B cell (primary cell): ENCODE data around the gene MCAM. TPM values are rescaled to one million over a fixed set of nuclear protein-coding genes. Genes with fewer than 3 reads are reported as not detected.

ENCODE experiments used
- ATAC-seq: fragments of 200-7000 bp; cut with Tn5 transposase; one replicate; pipeline ENCODE4 v1.10.0; 2021; ENCODE audit warnings: low read depth, mild to moderate bottlenecking, moderate number of reproducible peaks, moderate library complexity
- CTCF ChIA-PET: fragments of 350-600 bp; sonication (Branson Sonifier 250); formaldehyde crosslinking; loops from one replicate; lab custom pipeline; 2021; ENCODE audit warnings: antibody characterized with exemption, inconsistent platforms; lab: Charles Lee
- POLR2A ChIA-PET: fragments of 350-600 bp; sonication (Branson Sonifier 250); formaldehyde crosslinking; loops from one replicate; lab custom pipeline; 2021; ENCODE audit warnings: antibody characterized with exemption; lab: Charles Lee
- DNase-seq: peaks from one replicate; pipeline ENCODE4 v3.0.0; 2013
- H2AFZ ChIP-seq: 2 replicates; pipeline ENCODE4 v1.6.1; 2012; ENCODE audit warnings: mild to moderate bottlenecking, low read depth, low read length; ENCODE audit not compliant: insufficient read depth, poor library complexity, severe bottlenecking
- H3K27ac ChIP-seq, 2 donors: 1 replicate in 1 of 2; 2 replicates in 1 of 2; pipeline ENCODE4 v1.5.1; 2012 to 2013; ENCODE audit warnings: low read length in 2 of 2, mild to moderate bottlenecking in 2 of 2, moderate library complexity in 1 of 2
- H3K27me3 ChIP-seq, 4 experiments: fragments of 200-600 bp in 1 of 4; sonication (generic) in 1 of 4; replicated peaks in 1 of 4; 1 replicate in 2 of 4; 2 replicates in 2 of 4; pipeline versions ENCODE4 v1.6.1 to v1.7.0; 2013 to 2016; ENCODE audit warnings: low read length in 3 of 4, mild to moderate bottlenecking in 2 of 4, mixed read lengths in 1 of 4, moderate library complexity in 1 of 4; ENCODE audit not compliant: insufficient read depth in 4 of 4, control insufficient read depth in 3 of 4; ENCODE audit errors: control extremely low read depth in 1 of 4
- H3K36me3 ChIP-seq, 2 experiments: replicated peaks in 1 of 2; 1 replicate in 1 of 2; 2 replicates in 1 of 2; pipeline versions ENCODE4 v1.6.1 to v1.7.1; 2013; ENCODE audit warnings: low read length in 1 of 2; ENCODE audit not compliant: insufficient read depth in 2 of 2, control insufficient read depth in 1 of 2; ENCODE audit errors: control extremely low read depth in 1 of 2, extremely low read depth in 1 of 2
- H3K4me1 ChIP-seq, 2 donors: fragments of 200-600 bp in 1 of 2; sonication (generic) in 1 of 2; 1 replicate in 1 of 2; 2 replicates in 1 of 2; pipeline versions ENCODE4 v1.5.1 to v1.6.1; 2013 to 2017; ENCODE audit warnings: low read length in 2 of 2; ENCODE audit not compliant: control insufficient read depth in 2 of 2, insufficient read depth in 2 of 2
- H3K4me2 ChIP-seq: replicated peaks from 2 replicates; pipeline ENCODE3; 2012; ENCODE audit warnings: mild to moderate bottlenecking, low read depth, low read length; ENCODE audit not compliant: poor library complexity, severe bottlenecking
- H3K4me3 ChIP-seq, 5 experiments: fragments of 200-600 bp in 1 of 5; sonication (generic) in 1 of 5; 1 replicate in 3 of 5; 2 replicates in 2 of 5; pipeline versions ENCODE4 v1.5.1 to v1.7.0; 2011 to 2016; ENCODE audit warnings: low read length in 4 of 5, mild to moderate bottlenecking in 4 of 5, low read depth in 2 of 5, control low read depth in 1 of 5, moderate library complexity in 1 of 5; ENCODE audit not compliant: insufficient read depth in 1 of 5; ENCODE audit errors: control extremely low read depth in 1 of 5, extremely low read depth in 1 of 5
- H3K79me2 ChIP-seq: fragments of 200-600 bp; sonication (generic); one replicate; pipeline ENCODE4 v1.6.0; 2016; ENCODE audit warnings: low read length; ENCODE audit not compliant: control insufficient read depth, insufficient read depth
- H3K9ac ChIP-seq: fragments of 200-600 bp; sonication (generic); 2 replicates; pipeline ENCODE4 v1.6.1; 2017; ENCODE audit warnings: mild to moderate bottlenecking, low read length, moderate library complexity
- H3K9me3 ChIP-seq, 3 donors: one replicate each; pipeline versions ENCODE4 v1.6.1 to v1.7.1; 2013; ENCODE audit warnings: low read length in 2 of 3; ENCODE audit not compliant: control insufficient read depth in 2 of 3, insufficient read depth in 1 of 3; ENCODE audit errors: control extremely low read depth in 1 of 3
- H4K20me1 ChIP-seq: 2 replicates; pipeline ENCODE4 v1.6.0; 2012; ENCODE audit warnings: mild to moderate bottlenecking, low read length; ENCODE audit not compliant: insufficient read depth, control insufficient read depth, poor library complexity, severe bottlenecking
- H3K27ac Mint-ChIP-seq: one replicate; pipeline ENCODE4 v1.8.0; 2021; ENCODE audit warnings: mixed read lengths
- H3K27me3 Mint-ChIP-seq: one replicate; pipeline ENCODE4 v1.8.0; 2021; ENCODE audit warnings: mixed read lengths
- H3K4me1 Mint-ChIP-seq: one replicate; pipeline ENCODE4 v1.8.0; 2021; ENCODE audit warnings: mixed read lengths
- H3K4me3 Mint-ChIP-seq: one replicate; pipeline ENCODE4 v1.8.0; 2021; ENCODE audit warnings: mixed read lengths
- H3K9me3 Mint-ChIP-seq: one replicate; pipeline ENCODE4 v1.8.0; 2022; ENCODE audit warnings: mixed read lengths; ENCODE audit not compliant: insufficient read depth
- EZH2 ChIP-seq: IDR thresholded peaks from 2 replicates; pipeline ENCODE4 v1.6.1; 2012; ENCODE audit warnings: borderline replicate concordance, low read depth, mild to moderate bottlenecking, moderate library complexity, low read length; ENCODE audit not compliant: insufficient read depth, poor library complexity, severe bottlenecking
- WGBS: methylation state at CpG from one replicate; pipeline ENCODE4 v1.1.5; 2013; ENCODE audit warnings: missing lambda C conversion rate; ENCODE audit not compliant: insufficient coverage; 5-methylcytosine and 5-hydroxymethylcytosine counted together
- intact Hi-C: fragments of 100-400 bp; cut with micrococcal nuclease; formaldehyde crosslinking; loops from one replicate; pipeline ENCODE4 v1.10.0; 2022
- polyA plus RNA-seq: library from polyadenylated mRNA; depleted of rRNA; stranded (reverse); fragments of >200 nt; gene quantifications from 2 replicates; pipeline ENCODE4 v1.2.3, GENCODE V29; 2012
- total RNA-seq, 2 donors: library from RNA; stranded (reverse); fragments of 120-200 nt in 1 of 2; gene quantifications; 1 replicate in 1 of 2; 2 replicates in 1 of 2; pipeline versions ENCODE4 v1.2.3 to v1.2.4, GENCODE V29; 2013 to 2022
- TF ChIP-seq, protein P1 (sequence below): fragments of 200-600 bp; IDR thresholded peaks from one replicate; pipeline ENCODE4 v1.8.0; 2022; ENCODE audit warnings: antibody characterized with exemption, mild to moderate bottlenecking

Gene MCAM
- total and polyA plus RNA-seq, 2 donors (not counting 1 experiment from before 2014, with no cell fraction given): 0.42 to 1.1 TPM

- no peaks in the 10 kb centered on the region for H3K79me2 ChIP-seq
- H2AFZ ChIP-seq: no peak overlapping the region
- H3K4me2 ChIP-seq: peak overlapping the region; percentile 83
- ChIA-PET CTCF (interaction anchor here (1.2 to 3.5 kb wide), 2 partner anchors 8 to 112 kb away, joined by 3 to 16 read pairs; partner anchors contain the start of gene CBL), POLR2A (no interaction called here)
- H3K9me3 ChIP-seq: peaks cover 0 to 9% (median 0%) of the 10 kb centered on the region in 3 donors
- no peaks in the 10 kb centered on the region for H3K9me3 Mint-ChIP-seq
- H3K36me3 ChIP-seq: no peaks in the 10 kb centered on the region
- H3K9ac ChIP-seq: no peak overlapping the region
- H3K4me3 ChIP-seq: no peak overlapping the region
- peaks cover 35 to 54% of the 10 kb centered on the region in 2 donors for H3K4me1 ChIP-seq
- no peak overlapping the region for H3K27ac Mint-ChIP-seq
- no peak for DNase-seq
- no peaks in the 10 kb centered on the region for H4K20me1 ChIP-seq
- peak overlapping the region; percentile 50 for H3K4me3 Mint-ChIP-seq
- no peak overlapping the region for H3K27ac ChIP-seq
- peaks cover 0 to 61% (median 22%) of the 10 kb centered on the region in 4 experiments for H3K27me3 ChIP-seq
- intact Hi-C loops: no loop called here
- peaks cover 13% of the 10 kb centered on the region for H3K27me3 Mint-ChIP-seq
- TF ChIP-seq, protein P1, sequence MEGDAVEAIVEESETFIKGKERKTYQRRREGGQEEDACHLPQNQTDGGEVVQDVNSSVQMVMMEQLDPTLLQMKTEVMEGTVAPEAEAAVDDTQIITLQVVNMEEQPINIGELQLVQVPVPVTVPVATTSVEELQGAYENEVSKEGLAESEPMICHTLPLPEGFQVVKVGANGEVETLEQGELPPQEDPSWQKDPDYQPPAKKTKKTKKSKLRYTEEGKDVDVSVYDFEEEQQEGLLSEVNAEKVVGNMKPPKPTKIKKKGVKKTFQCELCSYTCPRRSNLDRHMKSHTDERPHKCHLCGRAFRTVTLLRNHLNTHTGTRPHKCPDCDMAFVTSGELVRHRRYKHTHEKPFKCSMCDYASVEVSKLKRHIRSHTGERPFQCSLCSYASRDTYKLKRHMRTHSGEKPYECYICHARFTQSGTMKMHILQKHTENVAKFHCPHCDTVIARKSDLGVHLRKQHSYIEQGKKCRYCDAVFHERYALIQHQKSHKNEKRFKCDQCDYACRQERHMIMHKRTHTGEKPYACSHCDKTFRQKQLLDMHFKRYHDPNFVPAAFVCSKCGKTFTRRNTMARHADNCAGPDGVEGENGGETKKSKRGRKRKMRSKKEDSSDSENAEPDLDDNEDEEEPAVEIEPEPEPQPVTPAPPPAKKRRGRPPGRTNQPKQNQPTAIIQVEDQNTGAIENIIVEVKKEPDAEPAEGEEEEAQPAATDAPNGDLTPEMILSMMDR: no peak
- TF ChIP-seq EZH2: peak; percentile 6
- 49% methylated on average over 7 of the region's 14 CpGs for WGBS
- no peak for ATAC-seq
- H3K4me1 Mint-ChIP-seq: peaks cover 38% of the 10 kb centered on the region
Measured at GRCh38 chr11:119317592-119318239, 786 bp upstream of the MCAM start.
